T-helper 2 cell treated with Interferon-gamma antibody and Interleukin-4, amounts not matched to agents 100 ng/mL and 5 ng/mL, for 36 hours (primary cell): ENCODE results near the gene MRPL40. TPM values are rescaled to one million over a fixed set of nuclear protein-coding genes. Genes with fewer than 3 reads are reported as not detected.

Experiments used
- intact Hi-C: fragments of 100-400 bp; cut with micrococcal nuclease; formaldehyde crosslinking; loops from one replicate; pipeline ENCODE4 v1.15.1; 2023
- total RNA-seq: library from RNA; stranded (reverse); gene quantifications from 2 replicates; pipeline ENCODE4 v1.2.3, GENCODE V29; 2022

Gene MRPL40
- total RNA-seq, 1 donor from 2014 or later, result 23.4 TPM

DNA sequence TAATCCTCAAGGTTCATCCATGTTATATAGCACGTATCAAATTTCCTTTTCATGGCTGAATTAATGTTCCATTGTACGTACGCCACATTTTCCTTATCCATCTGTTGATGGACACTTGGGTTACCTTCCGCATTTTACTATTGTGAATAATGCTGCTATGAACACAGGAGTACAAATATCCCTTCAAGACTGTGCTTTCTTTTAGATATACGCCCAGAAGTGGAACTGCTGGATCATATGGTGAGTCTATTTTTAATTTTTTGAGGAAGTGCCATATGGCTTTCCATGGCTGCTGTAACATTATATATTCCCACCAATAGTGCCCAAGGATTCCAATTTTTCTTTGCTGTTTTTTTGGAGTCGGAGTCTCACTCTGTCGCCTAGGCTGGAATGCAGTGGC is 6.0 kb downstream of the MRPL40 start:
- intact Hi-C loops, result no loop called here

DNA sequence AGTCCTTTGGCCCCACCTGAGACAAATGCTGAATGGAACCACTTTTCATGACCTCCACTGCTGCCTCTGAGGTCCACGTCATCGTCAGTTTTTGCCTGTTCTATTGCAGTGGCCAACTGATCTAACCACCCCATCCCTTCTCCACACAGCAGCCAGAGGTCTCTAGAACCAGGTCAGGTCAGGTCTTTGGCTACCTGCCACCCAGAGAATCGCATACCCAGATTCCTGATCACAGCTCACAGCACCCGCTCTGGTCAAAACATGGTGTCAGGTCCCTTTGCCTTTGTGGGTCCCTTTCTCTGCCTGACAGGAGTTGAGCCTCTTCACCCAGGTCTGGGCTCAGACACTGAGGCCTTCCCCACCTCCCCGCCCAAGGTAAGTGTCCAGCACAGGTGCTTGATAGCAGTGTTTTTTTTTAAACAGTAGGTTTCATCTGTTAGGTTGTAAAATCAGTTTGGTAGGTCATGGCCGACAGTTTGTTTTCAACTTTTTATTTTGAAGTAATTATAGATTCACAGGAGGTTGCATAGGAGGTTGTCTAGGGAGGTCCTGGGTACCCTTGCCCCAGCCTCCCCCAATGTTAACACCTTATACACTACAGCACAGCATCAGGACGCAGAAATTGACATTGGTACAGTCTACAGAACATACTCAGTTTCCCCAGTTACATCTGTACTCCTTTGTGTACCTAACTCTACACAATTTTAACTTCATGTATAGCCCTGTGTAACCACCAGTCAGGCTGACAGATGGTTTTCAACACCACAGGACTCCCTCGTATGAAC is 8.3 kb downstream of the MRPL40 start:
- intact Hi-C loops, result loop anchor here (10.0 kb wide), 1 partner anchor 414 kb away; the partner anchor contains the start of genes GNB1L and RTL10

DNA sequence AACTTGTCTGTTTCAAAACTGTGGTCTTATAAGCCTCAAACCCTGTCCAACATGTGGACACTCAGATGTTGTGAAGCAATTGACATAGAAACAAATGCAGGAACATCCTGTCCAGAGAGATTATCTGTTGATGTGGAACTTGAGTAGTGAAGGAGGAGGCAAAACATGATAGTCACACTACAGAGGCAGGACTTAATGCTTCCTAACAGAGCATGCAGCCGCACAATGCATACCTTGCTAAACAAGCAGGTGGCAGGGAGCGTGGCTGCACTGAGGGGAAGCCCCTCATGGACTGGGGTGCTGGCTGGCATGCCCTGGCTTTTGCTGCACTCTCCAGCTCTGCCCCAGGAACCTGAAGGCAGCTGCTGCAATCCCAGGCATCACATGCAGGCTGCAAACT is 9.8 kb downstream of the MRPL40 start:
- intact Hi-C loops, result loop anchor here (10.0 kb wide), 1 partner anchor 413 kb away; the partner anchor contains the start of genes GNB1L and RTL10

- intact Hi-C loops, result loop anchor here (10.0 kb wide), 1 partner anchor 411 kb away; the partner anchor contains the start of genes GNB1L and RTL10
Observed at GRCh38 chr22:19443544-19444211, 11.3 kb downstream of the MRPL40 start.

DNA sequence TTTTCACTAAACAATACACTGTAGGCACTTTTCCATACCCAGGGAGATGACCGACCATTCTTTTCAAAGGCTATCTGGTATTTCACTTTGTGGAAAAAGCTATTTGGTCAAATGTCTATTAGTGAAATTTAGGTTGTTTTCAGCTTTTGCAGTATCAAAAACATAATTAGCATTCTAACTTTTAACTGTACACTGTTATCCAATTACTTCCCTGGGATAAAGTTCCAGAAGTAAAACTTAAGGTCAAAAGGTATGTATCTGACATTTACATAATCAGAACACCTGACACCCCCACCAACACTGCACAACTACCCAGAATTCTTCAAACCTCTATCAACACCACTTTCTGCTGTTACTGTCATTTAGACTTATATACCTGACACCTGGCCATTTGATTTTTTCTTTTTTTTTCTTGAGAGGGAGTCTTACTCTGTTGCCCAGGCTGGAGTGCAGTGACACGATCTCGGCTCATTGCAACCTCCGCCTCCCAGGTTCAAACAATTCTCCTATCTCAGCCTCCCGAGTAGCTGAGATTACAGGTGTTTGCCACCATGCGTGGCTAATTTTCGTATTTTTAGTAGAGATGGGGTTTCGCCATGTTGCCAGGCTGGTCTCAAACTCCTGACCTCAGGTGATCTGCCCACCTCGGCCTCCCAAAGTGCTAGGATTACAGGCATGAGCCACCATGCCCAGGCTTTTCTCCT is 13.1 kb downstream of the MRPL40 start:
- intact Hi-C loops, result loop anchor here (10.0 kb wide), 1 partner anchor 409 kb away; the partner anchor contains the start of genes GNB1L and RTL10

- intact Hi-C loops, result loop anchor here (1.0 to 10.0 kb wide), 5 partner anchors 14 to 408 kb away; partner anchors contain the start of genes CDC45, ESS2, GNB1L and MRPL40
Observed at GRCh38 chr22:19446603-19447329, 14.4 kb downstream of the MRPL40 start.

- intact Hi-C loops, result loop anchor here (1.0 to 10.0 kb wide), 5 partner anchors 15 to 407 kb away; partner anchors contain the start of genes CDC45, ESS2, GNB1L and MRPL40
Observed at GRCh38 chr22:19447330-19448075, 15.2 kb downstream of the MRPL40 start, which contains the start of gene C22orf39. TSS of gene C22orf39 (minus strand) at chr22:19447711. CDS start at chr22:19447688, 23 bp downstream.

GRCh38 chr22:19448076-19448607 is 15.8 kb downstream of the MRPL40 start:
- intact Hi-C loops, result loop anchor here (10.0 kb wide), 1 partner anchor 407 kb away; the partner anchor contains the start of genes GNB1L and RTL10

GRCh38 chr22:19448739-19449421 is 16.5 kb downstream of the MRPL40 start:
- intact Hi-C loops, result loop anchor here (10.0 kb wide), 1 partner anchor 406 kb away; the partner anchor contains the start of genes GNB1L and RTL10

GRCh38 chr22:19449422-19449767 is 17.1 kb downstream of the MRPL40 start:
- intact Hi-C loops, result loop anchor here (10.0 kb wide), 1 partner anchor 405 kb away; the partner anchor contains the start of genes GNB1L and RTL10

- intact Hi-C loops, result no loop called here
Observed at GRCh38 chr22:19450363-19451175, 18.2 kb downstream of the MRPL40 start.

- intact Hi-C loops, result no loop called here
Observed at GRCh38 chr22:19451570-19451969, 19.2 kb downstream of the MRPL40 start.

GRCh38 chr22:19453718-19454117 is 21.4 kb downstream of the MRPL40 start:
- intact Hi-C loops, result no loop called here

- intact Hi-C loops, result no loop called here
Observed at GRCh38 chr22:19454156-19454555, 21.8 kb downstream of the MRPL40 start.

GRCh38 chr22:19455033-19455432 is 22.7 kb downstream of the MRPL40 start:
- intact Hi-C loops, result no loop called here

- intact Hi-C loops, result no loop called here
Observed at GRCh38 chr22:19455585-19456370, 23.4 kb downstream of the MRPL40 start.

DNA sequence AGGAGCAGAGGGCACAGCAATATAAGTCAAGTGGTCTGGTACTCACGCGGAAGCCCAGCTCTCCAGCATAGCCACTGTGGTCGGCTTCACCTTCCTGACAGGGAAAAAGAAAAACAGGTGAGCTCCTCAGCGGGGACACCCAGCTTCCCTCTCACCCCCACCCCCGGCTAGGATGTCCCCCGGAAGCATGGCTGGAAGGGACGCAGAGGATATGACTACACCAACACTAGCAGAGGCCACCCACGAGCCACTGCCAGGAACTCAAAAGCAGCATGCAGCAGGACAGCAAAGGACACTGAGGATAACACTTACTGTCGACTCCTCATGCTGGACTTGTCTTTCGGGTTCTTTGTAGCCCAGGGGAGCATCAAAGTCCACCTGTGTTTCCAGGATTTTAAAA is 24.2 kb downstream of the MRPL40 start:
- intact Hi-C loops, result no loop called here
